ENCODE results near the gene PHTF2. TPM values are rescaled to one million over a fixed set of nuclear protein-coding genes. Genes with fewer than 3 reads are reported as not detected.

Gene PHTF2
- polyA plus RNA-seq, 1 of the 3 experiments (the other 2 are of a cell fraction) = 21.2 TPM

DNA sequence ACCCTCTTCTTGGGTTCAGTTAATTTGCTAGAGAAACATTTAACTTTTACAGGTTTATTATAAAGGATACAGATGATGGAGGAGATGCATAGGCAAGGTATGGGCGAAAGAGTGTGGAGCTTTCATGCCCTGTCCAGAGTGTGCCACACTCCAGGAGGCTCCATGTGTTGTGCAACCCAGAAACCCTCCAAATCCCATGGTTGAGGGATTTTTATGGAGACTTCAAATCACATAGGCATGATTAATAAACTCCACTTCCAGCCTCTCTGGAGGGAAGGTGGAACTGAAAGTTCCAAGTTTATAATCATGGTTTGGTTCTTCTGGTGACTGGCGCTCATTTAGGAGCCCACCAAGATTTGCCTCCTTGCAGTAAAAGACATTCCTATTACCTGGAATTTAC lies 159.9 kb downstream of the PHTF2 start:
- Histone ChIP-seq H3K36me3 (replicated peaks in 1 of 2; ENCODE audit: control insufficient read depth in 1 of 2, insufficient read depth in 2 of 2, low read length in 1 of 2) (peaks cover 15% of the 10 kb centered on the region in 2 experiments), H3K4me3 (ENCODE audit: low read depth in 2 of 2, low read length in 1 of 2) (no peak overlapping the region), H3K4me1 (ENCODE audit: control insufficient read depth in 1 of 2, insufficient read depth in 2 of 2, low read depth in 1 of 2, low read length in 1 of 2) (no peaks in the 10 kb centered on the region; a peak in 1 of 4 replicates), H3K79me2 (ENCODE audit: insufficient read depth) (no peaks in the 10 kb centered on the region), H3K27ac (ENCODE audit: low read depth in 2 of 2, low read length in 1 of 2) (no peak overlapping the region), H4K20me1 (ENCODE audit: insufficient read depth) (no peaks in the 10 kb centered on the region), H2AFZ (ENCODE audit: low read depth) (no peak overlapping the region), H3K27me3 (ENCODE audit: insufficient read depth) (no peaks in the 10 kb centered on the region), H3K4me2 (no peak overlapping the region), H3K9ac (no peak overlapping the region), H3K9me2 (no peaks in the 10 kb centered on the region), H3F3A (replicated peaks; ENCODE audit: insufficient read depth) (no peaks in the 10 kb centered on the region), H3K9me3 (no peaks in the 10 kb centered on the region)
- WGBS (ENCODE audit: low lambda C conversion rate) = 89% methylated on average over 2 of the region's 2 CpGs
- no peak for DNase-seq
- ChIA-PET POLR2A (no interaction called here), CTCF (interaction anchor here (0.6 to 1.4 kb wide), 3 partner anchors 14 to 268 kb away, joined by 3 read pairs; no protein-coding TSS in a partner anchor)
- TF ChIP-seq, protein P1, sequence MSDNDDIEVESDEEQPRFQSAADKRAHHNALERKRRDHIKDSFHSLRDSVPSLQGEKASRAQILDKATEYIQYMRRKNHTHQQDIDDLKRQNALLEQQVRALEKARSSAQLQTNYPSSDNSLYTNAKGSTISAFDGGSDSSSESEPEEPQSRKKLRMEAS (IDR thresholded peaks at IDR 0.05; ENCODE audit: low read depth) = no peak
- TF ChIP-seq EP300 (IDR thresholded peaks at IDR 0.05; ENCODE audit: borderline replicate concordance in 1 of 2, low read depth in 1 of 2, low read length in 1 of 2) (no peak), TCF12 (IDR thresholded peaks at IDR 0.05) (no peak), EZH2phosphoT487 (IDR thresholded peaks at IDR 0.05; ENCODE audit: borderline replicate concordance, low read depth) (no peak), MXI1 (IDR thresholded peaks at IDR 0.05; ENCODE audit: low read depth, low read length) (no peak)
- TF ChIP-seq, protein P2, sequence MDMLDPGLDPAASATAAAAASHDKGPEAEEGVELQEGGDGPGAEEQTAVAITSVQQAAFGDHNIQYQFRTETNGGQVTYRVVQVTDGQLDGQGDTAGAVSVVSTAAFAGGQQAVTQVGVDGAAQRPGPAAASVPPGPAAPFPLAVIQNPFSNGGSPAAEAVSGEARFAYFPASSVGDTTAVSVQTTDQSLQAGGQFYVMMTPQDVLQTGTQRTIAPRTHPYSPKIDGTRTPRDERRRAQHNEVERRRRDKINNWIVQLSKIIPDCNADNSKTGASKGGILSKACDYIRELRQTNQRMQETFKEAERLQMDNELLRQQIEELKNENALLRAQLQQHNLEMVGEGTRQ (IDR thresholded peaks at IDR 0.05; ENCODE audit: borderline replicate concordance, low read depth, low read length) = no peak
- TF ChIP-seq, protein P3, sequence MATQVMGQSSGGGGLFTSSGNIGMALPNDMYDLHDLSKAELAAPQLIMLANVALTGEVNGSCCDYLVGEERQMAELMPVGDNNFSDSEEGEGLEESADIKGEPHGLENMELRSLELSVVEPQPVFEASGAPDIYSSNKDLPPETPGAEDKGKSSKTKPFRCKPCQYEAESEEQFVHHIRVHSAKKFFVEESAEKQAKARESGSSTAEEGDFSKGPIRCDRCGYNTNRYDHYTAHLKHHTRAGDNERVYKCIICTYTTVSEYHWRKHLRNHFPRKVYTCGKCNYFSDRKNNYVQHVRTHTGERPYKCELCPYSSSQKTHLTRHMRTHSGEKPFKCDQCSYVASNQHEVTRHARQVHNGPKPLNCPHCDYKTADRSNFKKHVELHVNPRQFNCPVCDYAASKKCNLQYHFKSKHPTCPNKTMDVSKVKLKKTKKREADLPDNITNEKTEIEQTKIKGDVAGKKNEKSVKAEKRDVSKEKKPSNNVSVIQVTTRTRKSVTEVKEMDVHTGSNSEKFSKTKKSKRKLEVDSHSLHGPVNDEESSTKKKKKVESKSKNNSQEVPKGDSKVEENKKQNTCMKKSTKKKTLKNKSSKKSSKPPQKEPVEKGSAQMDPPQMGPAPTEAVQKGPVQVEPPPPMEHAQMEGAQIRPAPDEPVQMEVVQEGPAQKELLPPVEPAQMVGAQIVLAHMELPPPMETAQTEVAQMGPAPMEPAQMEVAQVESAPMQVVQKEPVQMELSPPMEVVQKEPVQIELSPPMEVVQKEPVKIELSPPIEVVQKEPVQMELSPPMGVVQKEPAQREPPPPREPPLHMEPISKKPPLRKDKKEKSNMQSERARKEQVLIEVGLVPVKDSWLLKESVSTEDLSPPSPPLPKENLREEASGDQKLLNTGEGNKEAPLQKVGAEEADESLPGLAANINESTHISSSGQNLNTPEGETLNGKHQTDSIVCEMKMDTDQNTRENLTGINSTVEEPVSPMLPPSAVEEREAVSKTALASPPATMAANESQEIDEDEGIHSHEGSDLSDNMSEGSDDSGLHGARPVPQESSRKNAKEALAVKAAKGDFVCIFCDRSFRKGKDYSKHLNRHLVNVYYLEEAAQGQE (IDR thresholded peaks at IDR 0.05; ENCODE audit: low read depth, low read length) = no peak

DNA sequence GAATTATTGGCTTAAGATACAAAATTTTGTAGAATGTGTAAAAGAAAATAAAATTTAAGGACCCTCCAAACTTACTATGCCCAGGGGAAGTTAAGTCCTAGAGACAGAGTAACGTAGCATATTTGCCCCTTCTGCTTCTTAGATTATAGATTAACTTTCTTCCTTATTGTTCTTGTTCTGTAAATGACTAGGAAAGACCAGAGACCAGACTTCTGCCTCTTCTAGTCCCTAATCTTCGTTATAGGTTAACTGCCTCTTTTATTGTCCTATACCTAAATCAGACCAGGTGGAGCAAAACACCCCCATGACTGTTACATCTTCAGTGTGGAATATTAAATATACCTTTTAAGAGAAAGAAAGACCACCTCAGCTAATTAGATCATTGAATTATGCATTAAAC lies 160.5 kb downstream of the PHTF2 start:
- no peaks in the 10 kb centered on the region for H3F3A ChIP-seq (replicated peaks; ENCODE audit: insufficient read depth)
- no peak for DNase-seq
- H3K36me3 ChIP-seq (replicated peaks in 1 of 2; ENCODE audit: control insufficient read depth in 1 of 2, insufficient read depth in 2 of 2, low read length in 1 of 2) = peaks cover 8 to 15% of the 10 kb centered on the region in 2 experiments
- H3K9ac ChIP-seq = no peak overlapping the region
- ChIA-PET CTCF (interaction anchor here (0.6 to 1.4 kb wide), 3 partner anchors 14 to 267 kb away, joined by 3 read pairs; no protein-coding TSS in a partner anchor), POLR2A (no interaction called here)
- no peak overlapping the region for H3K27ac ChIP-seq (ENCODE audit: low read depth in 2 of 2, low read length in 1 of 2)
- H3K4me3 ChIP-seq (ENCODE audit: low read depth in 2 of 2, low read length in 1 of 2) = no peak overlapping the region
- H3K79me2 ChIP-seq (ENCODE audit: insufficient read depth) = no peaks in the 10 kb centered on the region
- no peak overlapping the region for H3K4me2 ChIP-seq
- WGBS (ENCODE audit: low lambda C conversion rate) = 93% methylated on average over 2 of the region's 2 CpGs
- no peaks in the 10 kb centered on the region for H3K9me2 ChIP-seq
- H3K4me1 ChIP-seq (ENCODE audit: control insufficient read depth in 1 of 2, insufficient read depth in 2 of 2, low read depth in 1 of 2, low read length in 1 of 2) = no peaks in the 10 kb centered on the region; a peak in 1 of 4 replicates
- no peaks in the 10 kb centered on the region for H3K9me3 ChIP-seq
- no peak overlapping the region for H2AFZ ChIP-seq (ENCODE audit: low read depth)
- H4K20me1 ChIP-seq (ENCODE audit: insufficient read depth) = no peaks in the 10 kb centered on the region
- H3K27me3 ChIP-seq (ENCODE audit: insufficient read depth) = no peaks in the 10 kb centered on the region
- no peak for TF ChIP-seq RFX5 (IDR thresholded peaks at IDR 0.05; ENCODE audit: low read length)
- TF ChIP-seq GABPA (IDR thresholded peaks at IDR 0.05; ENCODE audit: low read depth) = no peak
- TF ChIP-seq EZH2phosphoT487 (IDR thresholded peaks at IDR 0.05; ENCODE audit: borderline replicate concordance, low read depth) = no peak
- TF ChIP-seq, protein P2 (IDR thresholded peaks at IDR 0.05; ENCODE audit: borderline replicate concordance, low read depth, low read length) = no peak
- TF ChIP-seq TCF12 (IDR thresholded peaks at IDR 0.05) = no peak
- TF ChIP-seq, protein P4, sequence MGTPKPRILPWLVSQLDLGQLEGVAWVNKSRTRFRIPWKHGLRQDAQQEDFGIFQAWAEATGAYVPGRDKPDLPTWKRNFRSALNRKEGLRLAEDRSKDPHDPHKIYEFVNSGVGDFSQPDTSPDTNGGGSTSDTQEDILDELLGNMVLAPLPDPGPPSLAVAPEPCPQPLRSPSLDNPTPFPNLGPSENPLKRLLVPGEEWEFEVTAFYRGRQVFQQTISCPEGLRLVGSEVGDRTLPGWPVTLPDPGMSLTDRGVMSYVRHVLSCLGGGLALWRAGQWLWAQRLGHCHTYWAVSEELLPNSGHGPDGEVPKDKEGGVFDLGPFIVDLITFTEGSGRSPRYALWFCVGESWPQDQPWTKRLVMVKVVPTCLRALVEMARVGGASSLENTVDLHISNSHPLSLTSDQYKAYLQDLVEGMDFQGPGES (IDR thresholded peaks at IDR 0.05; ENCODE audit: low read depth, low read length) = no peak
- TF ChIP-seq NFIC (IDR thresholded peaks at IDR 0.05; ENCODE audit: borderline replicate concordance) = no peak
- TF ChIP-seq, protein P5, sequence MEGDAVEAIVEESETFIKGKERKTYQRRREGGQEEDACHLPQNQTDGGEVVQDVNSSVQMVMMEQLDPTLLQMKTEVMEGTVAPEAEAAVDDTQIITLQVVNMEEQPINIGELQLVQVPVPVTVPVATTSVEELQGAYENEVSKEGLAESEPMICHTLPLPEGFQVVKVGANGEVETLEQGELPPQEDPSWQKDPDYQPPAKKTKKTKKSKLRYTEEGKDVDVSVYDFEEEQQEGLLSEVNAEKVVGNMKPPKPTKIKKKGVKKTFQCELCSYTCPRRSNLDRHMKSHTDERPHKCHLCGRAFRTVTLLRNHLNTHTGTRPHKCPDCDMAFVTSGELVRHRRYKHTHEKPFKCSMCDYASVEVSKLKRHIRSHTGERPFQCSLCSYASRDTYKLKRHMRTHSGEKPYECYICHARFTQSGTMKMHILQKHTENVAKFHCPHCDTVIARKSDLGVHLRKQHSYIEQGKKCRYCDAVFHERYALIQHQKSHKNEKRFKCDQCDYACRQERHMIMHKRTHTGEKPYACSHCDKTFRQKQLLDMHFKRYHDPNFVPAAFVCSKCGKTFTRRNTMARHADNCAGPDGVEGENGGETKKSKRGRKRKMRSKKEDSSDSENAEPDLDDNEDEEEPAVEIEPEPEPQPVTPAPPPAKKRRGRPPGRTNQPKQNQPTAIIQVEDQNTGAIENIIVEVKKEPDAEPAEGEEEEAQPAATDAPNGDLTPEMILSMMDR (IDR thresholded peaks at IDR 0.05) = no peak
- TF ChIP-seq CHD2 (IDR thresholded peaks at IDR 0.05; ENCODE audit: low read length, partially characterized antibody) = no peak
- TF ChIP-seq SIN3A (IDR thresholded peaks at IDR 0.05; ENCODE audit: borderline replicate concordance, low read depth, low read length) = no peak
- TF ChIP-seq, protein P6, sequence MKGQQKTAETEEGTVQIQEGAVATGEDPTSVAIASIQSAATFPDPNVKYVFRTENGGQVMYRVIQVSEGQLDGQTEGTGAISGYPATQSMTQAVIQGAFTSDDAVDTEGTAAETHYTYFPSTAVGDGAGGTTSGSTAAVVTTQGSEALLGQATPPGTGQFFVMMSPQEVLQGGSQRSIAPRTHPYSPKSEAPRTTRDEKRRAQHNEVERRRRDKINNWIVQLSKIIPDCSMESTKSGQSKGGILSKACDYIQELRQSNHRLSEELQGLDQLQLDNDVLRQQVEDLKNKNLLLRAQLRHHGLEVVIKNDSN (IDR thresholded peaks at IDR 0.05; ENCODE audit: borderline replicate concordance, low read depth) = no peak
- TF ChIP-seq RAD21 (IDR thresholded peaks at IDR 0.05; ENCODE audit: low read length) = no peak
- TF ChIP-seq YY1 (IDR thresholded peaks at IDR 0.05; ENCODE audit: low read depth) = no peak
